ENCODE data around the gene NME2. TPM values are rescaled to one million over a fixed set of nuclear protein-coding genes. Genes with fewer than 3 reads are reported as not detected.

The NME2 gene
- total RNA-seq, 1 experiment from 2014 or later, result 734 TPM

GRCh38 chr17:51124640-51125503, 41.3 kb upstream of the NME2 start:
- H3K9me3 Mint-ChIP-seq (ENCODE audit: unreplicated experiment), result no peaks in the 10 kb centered on the region
- CTCF ChIA-PET, result interaction anchor here (0.6 to 1.4 kb wide), 3 partner anchors 19 to 28 kb away, joined by 3 to 5 read pairs (median 5); partner anchors contain the start of gene NME1
- peaks cover 48% of the 10 kb centered on the region for H3K4me1 ChIP-seq

GRCh38 chr17:51128076-51128475, 38.1 kb upstream of the NME2 start:
- Histone ChIP-seq H3K27me3 (replicated peaks; ENCODE audit: control insufficient read depth, insufficient read depth, low read length) (no peaks in the 10 kb centered on the region), H3K9me3 (peaks cover 6% of the 10 kb centered on the region; the same call in 1 of the 2 replicates), H3K4me1 (peaks cover 55% of the 10 kb centered on the region), H3K36me3 (ENCODE audit: control insufficient read depth, insufficient read depth, low read length) (no peaks in the 10 kb centered on the region), H3K4me3 (ENCODE audit: low read depth, low read length) (no peak overlapping the region)
- H3K4me3 Mint-ChIP-seq (ENCODE audit: unreplicated experiment), result no peak overlapping the region
- intact Hi-C loops (cut with micrococcal nuclease; ENCODE audit: unreplicated experiment), result no loop called here
- H3K4me1 Mint-ChIP-seq (ENCODE audit: low read depth, unreplicated experiment), result peaks cover 26% of the 10 kb centered on the region
- H3K36me3 Mint-ChIP-seq (ENCODE audit: insufficient read depth, unreplicated experiment), result peaks cover 6% of the 10 kb centered on the region
- DNase-seq, result no peak
- H3K27me3 Mint-ChIP-seq (ENCODE audit: insufficient read depth, unreplicated experiment), result no peaks in the 10 kb centered on the region
- no peak overlapping the region for H3K27ac Mint-ChIP-seq (ENCODE audit: unreplicated experiment)
- POLR2A ChIA-PET, result interaction anchor here (0.7 kb wide), 1 partner anchor 156 kb away, joined by 3 read pairs; no protein-coding TSS in a partner anchor
- TF ChIP-seq CTCF (IDR thresholded peaks at IDR 0.05; ENCODE audit: insufficient read depth in 1 of 2, low read depth in 1 of 2, low read length in 1 of 2, severe bottlenecking in 1 of 2, unreplicated experiment in 1 of 2), result no peak
- CTCF ChIA-PET, result interaction anchor here (1.0 kb wide), 1 partner anchor 25 kb away, joined by 3 read pairs; the partner anchor contains the start of gene NME1
- BruUV-seq (replicated peaks), result no TSS peak
- H3K9me3 Mint-ChIP-seq (ENCODE audit: unreplicated experiment), result no peaks in the 10 kb centered on the region

More at GRCh38 chr17:51124640-51125503, 41.3 kb upstream of the NME2 start:
- DNase-seq, result no peak
- POLR2A ChIA-PET, result interaction anchor here (0.6 kb wide), 2 partner anchors 41 to 213 kb away, joined by 3 to 4 read pairs; partner anchors contain the start of gene NME2
- no TSS peak for BruUV-seq (replicated peaks)
- TF ChIP-seq CTCF (IDR thresholded peaks at IDR 0.05; ENCODE audit: insufficient read depth in 1 of 2, low read depth in 1 of 2, low read length in 1 of 2, severe bottlenecking in 1 of 2, unreplicated experiment in 1 of 2), result no peak
- no peak overlapping the region for H3K4me3 ChIP-seq (ENCODE audit: low read depth, low read length)
- Mint-ChIP-seq H3K27me3 (ENCODE audit: insufficient read depth, unreplicated experiment) (no peaks in the 10 kb centered on the region), H3K36me3 (ENCODE audit: insufficient read depth, unreplicated experiment) (peaks cover 27% of the 10 kb centered on the region), H3K4me3 (ENCODE audit: unreplicated experiment) (peak overlapping the region; percentile 1), H3K27ac (ENCODE audit: unreplicated experiment) (peak overlapping the region; percentile 69), H3K4me1 (ENCODE audit: low read depth, unreplicated experiment) (peaks cover 31% of the 10 kb centered on the region)
- H3K27me3 ChIP-seq (replicated peaks; ENCODE audit: control insufficient read depth, insufficient read depth, low read length), result no peaks in the 10 kb centered on the region
- intact Hi-C loops (cut with micrococcal nuclease; ENCODE audit: unreplicated experiment), result no loop called here
- H3K36me3 ChIP-seq (ENCODE audit: control insufficient read depth, insufficient read depth, low read length), result no peaks in the 10 kb centered on the region
- H3K9me3 ChIP-seq, result peaks cover 6% of the 10 kb centered on the region; the same call in 1 of the 2 replicates

GRCh38 chr17:51132964-51133319, 33.3 kb upstream of the NME2 start:
- intact Hi-C loops (cut with micrococcal nuclease; ENCODE audit: unreplicated experiment), result no loop called here
- POLR2A ChIA-PET, result no interaction called here
- CTCF ChIA-PET, result no interaction called here
- peaks cover 21% of the 10 kb centered on the region for H3K4me1 ChIP-seq
- Mint-ChIP-seq H3K4me3 (ENCODE audit: unreplicated experiment) (no peak overlapping the region), H3K36me3 (ENCODE audit: insufficient read depth, unreplicated experiment) (no peaks in the 10 kb centered on the region), H3K4me1 (ENCODE audit: low read depth, unreplicated experiment) (peaks cover 11% of the 10 kb centered on the region), H3K9me3 (ENCODE audit: unreplicated experiment) (no peaks in the 10 kb centered on the region), H3K27me3 (ENCODE audit: insufficient read depth, unreplicated experiment) (no peaks in the 10 kb centered on the region), H3K27ac (ENCODE audit: unreplicated experiment) (no peak overlapping the region)
- BruUV-seq (replicated peaks), result no TSS peak
- no peaks in the 10 kb centered on the region for H3K36me3 ChIP-seq (ENCODE audit: control insufficient read depth, insufficient read depth, low read length)
- H3K9me3 ChIP-seq, result peaks cover 5% of the 10 kb centered on the region; the same call in 1 of the 2 replicates
- no peaks in the 10 kb centered on the region for H3K27me3 ChIP-seq (replicated peaks; ENCODE audit: control insufficient read depth, insufficient read depth, low read length)
- DNase-seq, result no peak
- no peak overlapping the region for H3K4me3 ChIP-seq (ENCODE audit: low read depth, low read length)
- no peak for TF ChIP-seq CTCF (IDR thresholded peaks at IDR 0.05; ENCODE audit: insufficient read depth in 1 of 2, low read depth in 1 of 2, low read length in 1 of 2, severe bottlenecking in 1 of 2, unreplicated experiment in 1 of 2)

Data from Caco-2 (cell line).